Measurements from ENCODE around the gene EHBP1L1. TPM values are rescaled to one million over a fixed set of nuclear protein-coding genes. Genes with fewer than 3 reads are reported as not detected.

Gene EHBP1L1
- polyA plus RNA-seq, 2 of the 4 experiments (the other 2 are of a cell fraction): 11.6 to 43.8 TPM

- TF ChIP-seq ZFP36 (IDR thresholded peaks at IDR 0.05; ENCODE audit: borderline replicate concordance, partially characterized antibody) (peak; percentile 75), ELK1 (IDR thresholded peaks at IDR 0.05; ENCODE audit: low read depth, low read length) (no peak), ZSCAN20 (CRISPR knock-in tag; IDR thresholded peaks at IDR 0.05) (no peak), ZNF302 (CRISPR knock-in tag; IDR thresholded peaks at IDR 0.05) (no peak), KDM5A (IDR thresholded peaks at IDR 0.05) (no peak), MAFK (IDR thresholded peaks at IDR 0.05; ENCODE audit: partially characterized antibody) (no peak)
- CTCF ChIA-PET: interaction anchor here (1.2 to 20.1 kb wide), 6 partner anchors 11 to 275 kb away, joined by 3 to 249 read pairs (median 4); partner anchors contain the start of gene KCNK7
- peaks cover 35% of the 10 kb centered on the region for H3K4me1 ChIP-seq
- 74% methylated on average over 5 of the region's 5 CpGs for WGBS (ENCODE audit: missing lambda C conversion rate)
- DNase-seq (ENCODE audit: low read depth in 1 of 2, low spot score in 1 of 2) (no peak), ATAC-seq (no peak), FAIRE-seq (no peak)
- no peaks in the 10 kb centered on the region for H3K9me3 ChIP-seq
- POLR2A ChIA-PET: no interaction called here
- H3K4me2 ChIP-seq: no peak overlapping the region
- H3K27ac ChIP-seq: no peak overlapping the region
- H3K4me3 ChIP-seq: no peak overlapping the region
These were observed 33.8 kb downstream of the EHBP1L1 start for GRCh38 chr11:65609665-65610064.

GRCh38 chr11:65610404-65610803, 34.6 kb downstream of the EHBP1L1 start:
- peak overlapping the region in 1 of 2 experiments; percentile 19; a peak in 1 of 6 replicates for H3K27ac ChIP-seq
- POLR2A ChIA-PET: no interaction called here
- H3K4me3 ChIP-seq: no peak overlapping the region
- no peaks in the 10 kb centered on the region for H3K9me3 ChIP-seq
- H3K4me2 ChIP-seq: no peak overlapping the region
- CTCF ChIA-PET: interaction anchor here (1.2 to 20.1 kb wide), 3 partner anchors 16 to 69 kb away, joined by 3 to 249 read pairs (median 8); partner anchors contain the start of gene KCNK7
- DNase-seq (ENCODE audit: low read depth in 1 of 2, low spot score in 1 of 2) (no peak), FAIRE-seq (no peak), ATAC-seq (no peak)
- 84% methylated on average over 6 of the region's 6 CpGs for WGBS (ENCODE audit: missing lambda C conversion rate)
- no peak for TF ChIP-seq CEBPB (IDR thresholded peaks at IDR 0.05)
- TF ChIP-seq ZSCAN20 (CRISPR knock-in tag; IDR thresholded peaks at IDR 0.05): no peak
- no peak for TF ChIP-seq EHF (CRISPR knock-in tag; IDR thresholded peaks at IDR 0.05)
- TF ChIP-seq MAFK (IDR thresholded peaks at IDR 0.05; ENCODE audit: partially characterized antibody): no peak
- TF ChIP-seq, protein P1, sequence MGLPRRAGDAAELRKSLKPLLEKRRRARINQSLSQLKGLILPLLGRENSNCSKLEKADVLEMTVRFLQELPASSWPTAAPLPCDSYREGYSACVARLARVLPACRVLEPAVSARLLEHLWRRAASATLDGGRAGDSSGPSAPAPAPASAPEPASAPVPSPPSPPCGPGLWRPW (IDR thresholded peaks at IDR 0.05): no peak
- peaks cover 35% of the 10 kb centered on the region for H3K4me1 ChIP-seq

GRCh38 chr11:65611028-65611757, 35.3 kb downstream of the EHBP1L1 start:
- CTCF ChIA-PET: interaction anchor here (1.7 to 20.1 kb wide), 4 partner anchors 15 to 70 kb away, joined by 7 to 249 read pairs (median 16); partner anchors contain the start of genes FAM89B and KCNK7
- Histone ChIP-seq H3K4me1 (peaks cover 35% of the 10 kb centered on the region), H3K27ac (peak overlapping the region in 1 of 2 experiments; percentile 19; a peak in 2 of 6 replicates), H3K4me3 (no peak overlapping the region), H3K4me2 (peak overlapping the region; percentile 77), H3K9me3 (no peaks in the 10 kb centered on the region)
- 85% methylated on average over 9 of the region's 10 CpGs for WGBS (ENCODE audit: missing lambda C conversion rate)
- no peak for FAIRE-seq
- ATAC-seq: no peak
- POLR2A ChIA-PET: no interaction called here
- DNase-seq (ENCODE audit: low read depth in 1 of 2, low spot score in 1 of 2): no peak
- TF ChIP-seq CEBPB (IDR thresholded peaks at IDR 0.05): no peak
- TF ChIP-seq ELK1 (IDR thresholded peaks at IDR 0.05; ENCODE audit: low read depth, low read length): no peak
- no peak for TF ChIP-seq FOSB (CRISPR knock-in tag; IDR thresholded peaks at IDR 0.05)
- TF ChIP-seq TFCP2L1 (CRISPR knock-in tag; IDR thresholded peaks at IDR 0.05): no peak
- no peak for TF ChIP-seq JUNB (IDR thresholded peaks at IDR 0.05)
- TF ChIP-seq REST (IDR thresholded peaks at IDR 0.05): no peak
- TF ChIP-seq BHLHE40 (IDR thresholded peaks at IDR 0.05; ENCODE audit: low read depth, low read length): no peak
- no peak for TF ChIP-seq CHD4 (IDR thresholded peaks at IDR 0.05; ENCODE audit: borderline replicate concordance)
- no peak for TF ChIP-seq NFE2L2 (conservative IDR thresholded peaks at IDR 0.05; ENCODE audit: low read length)
- TF ChIP-seq SREBF2 (IDR thresholded peaks at IDR 0.05): no peak
- TF ChIP-seq POLR2A (IDR thresholded peaks at IDR 0.05; ENCODE audit: low read length): no peak
- TF ChIP-seq ESRRA (IDR thresholded peaks at IDR 0.05; ENCODE audit: borderline replicate concordance, low read length): no peak
- no peak for TF ChIP-seq RCOR1 (IDR thresholded peaks at IDR 0.05; ENCODE audit: low read depth, low read length)
- TF ChIP-seq HEYL (CRISPR knock-in tag; IDR thresholded peaks at IDR 0.05): no peak
- TF ChIP-seq HOXA7 (CRISPR knock-in tag; IDR thresholded peaks at IDR 0.05): no peak
- no peak for TF ChIP-seq EHF (CRISPR knock-in tag; IDR thresholded peaks at IDR 0.05)
- TF ChIP-seq, protein P2, sequence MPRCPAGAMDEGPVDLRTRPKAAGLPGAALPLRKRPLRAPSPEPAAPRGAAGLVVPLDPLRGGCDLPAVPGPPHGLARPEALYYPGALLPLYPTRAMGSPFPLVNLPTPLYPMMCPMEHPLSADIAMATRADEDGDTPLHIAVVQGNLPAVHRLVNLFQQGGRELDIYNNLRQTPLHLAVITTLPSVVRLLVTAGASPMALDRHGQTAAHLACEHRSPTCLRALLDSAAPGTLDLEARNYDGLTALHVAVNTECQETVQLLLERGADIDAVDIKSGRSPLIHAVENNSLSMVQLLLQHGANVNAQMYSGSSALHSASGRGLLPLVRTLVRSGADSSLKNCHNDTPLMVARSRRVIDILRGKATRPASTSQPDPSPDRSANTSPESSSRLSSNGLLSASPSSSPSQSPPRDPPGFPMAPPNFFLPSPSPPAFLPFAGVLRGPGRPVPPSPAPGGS (IDR thresholded peaks at IDR 0.05): no peak
- no peak for TF ChIP-seq HOXB5 (CRISPR knock-in tag; IDR thresholded peaks at IDR 0.05)
- TF ChIP-seq, protein P1 (IDR thresholded peaks at IDR 0.05): no peak
- no peak for TF ChIP-seq FOXS1 (CRISPR knock-in tag; IDR thresholded peaks at IDR 0.05)

Data from A549 (cell line).